NCI-H2196 (cell line): ENCODE measurements around the gene DIRAS1.
A peak's percentile ranks its signal among the peaks of the same experiment; 100 is the strongest.
"Not testable (repeated sequence)": the region's sequence is repeated elsewhere in the genome, so short reads cannot be mapped to it uniquely, and the experiment has no call there.

Experiments used
- DNase-seq: peaks from one replicate; lab custom pipeline; 2025; ENCODE audit not compliant: unreplicated experiment; lab: John Stamatoyannopoulos, UW

Gene DIRAS1

DNA sequence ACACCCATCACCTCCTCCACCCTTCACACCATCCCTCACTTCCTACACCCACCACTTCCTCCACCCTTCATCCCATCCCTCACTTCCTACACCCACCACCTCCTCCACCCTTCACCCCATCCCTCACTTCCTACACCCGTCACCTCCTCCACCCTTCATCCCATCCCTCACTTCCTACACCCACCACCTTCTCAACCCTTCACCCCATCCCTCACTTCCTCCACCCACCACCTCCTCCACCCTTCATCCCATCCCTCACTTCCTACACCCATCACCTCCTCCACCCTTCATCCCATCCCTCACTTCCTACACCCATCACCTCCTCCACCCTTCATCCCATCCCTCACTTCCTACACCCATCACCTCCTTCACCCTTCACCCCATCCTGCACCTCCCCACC is 7.1 kb downstream of the DIRAS1 start:
- not testable (repeated sequence) for DNase-seq

DNA sequence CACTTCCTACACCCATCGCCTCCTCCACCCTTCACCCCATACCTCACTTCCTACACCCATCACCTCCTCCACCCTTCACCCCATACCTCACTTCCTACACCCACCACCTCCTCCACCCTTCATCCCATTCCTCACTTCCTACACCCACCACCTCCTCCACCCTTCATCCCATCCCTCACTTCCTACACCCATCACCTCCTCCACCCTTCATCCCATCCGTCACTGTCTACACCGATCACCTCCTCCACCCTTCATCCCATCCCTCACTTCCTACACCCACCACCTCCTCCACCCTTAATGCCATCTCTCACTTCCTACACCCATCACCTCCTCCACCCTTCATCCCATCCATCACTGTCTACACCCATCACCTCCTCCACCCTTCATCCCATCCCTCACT is 8.0 kb downstream of the DIRAS1 start:
- not testable (repeated sequence) for DNase-seq

DNA sequence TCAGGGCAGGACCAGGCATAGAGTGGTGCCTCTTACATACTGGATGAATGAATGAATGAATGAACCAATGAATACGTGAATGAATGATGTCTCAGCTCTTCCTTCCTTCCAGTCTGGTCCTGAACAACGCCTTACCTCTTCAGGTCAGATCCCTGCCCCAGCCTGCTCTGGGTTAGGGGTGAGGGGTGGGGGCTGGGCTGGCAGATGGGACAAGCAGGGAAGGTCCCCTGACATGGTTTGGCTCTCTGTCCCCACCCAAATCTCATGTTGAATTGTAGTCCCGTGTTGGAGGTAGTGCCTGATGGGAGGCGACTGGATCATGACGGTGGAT is 9.3 kb downstream of the DIRAS1 start:
- DNase-seq: no peak

DNA sequence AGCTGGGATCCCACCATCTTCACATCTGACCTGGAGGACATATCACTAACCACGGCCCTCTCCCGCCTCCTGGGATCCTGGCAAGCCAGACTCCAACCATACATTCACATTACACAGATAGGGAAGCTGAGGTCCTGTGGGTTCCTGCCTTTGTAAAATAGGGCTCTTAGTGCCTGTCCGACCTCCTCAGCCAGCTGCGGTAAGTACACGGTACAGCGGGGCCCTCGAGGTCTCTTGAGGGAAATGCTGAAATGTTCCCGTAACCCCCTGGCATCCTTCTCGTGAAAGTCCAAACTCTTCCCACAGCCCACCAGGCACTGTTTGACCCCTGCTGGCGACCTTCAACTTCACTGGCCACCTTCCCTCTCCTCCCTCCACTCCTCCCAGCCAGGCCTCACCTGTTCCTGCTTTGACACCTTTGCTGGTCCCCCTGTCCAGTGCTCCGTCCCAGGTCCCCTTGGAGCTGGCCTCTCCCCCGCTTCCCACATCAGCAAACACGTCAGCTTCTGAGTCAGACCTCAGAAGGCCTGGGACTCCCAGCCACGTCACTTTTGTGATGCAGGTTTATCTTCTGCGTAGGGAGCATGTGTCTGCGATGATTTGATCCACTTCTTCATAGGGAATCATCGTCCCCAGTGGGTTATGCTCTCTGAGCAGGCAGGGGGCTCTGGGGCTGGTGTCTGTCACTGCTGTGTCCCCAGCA is 9.8 kb downstream of the DIRAS1 start:
- DNase-seq: no peak

DNA sequence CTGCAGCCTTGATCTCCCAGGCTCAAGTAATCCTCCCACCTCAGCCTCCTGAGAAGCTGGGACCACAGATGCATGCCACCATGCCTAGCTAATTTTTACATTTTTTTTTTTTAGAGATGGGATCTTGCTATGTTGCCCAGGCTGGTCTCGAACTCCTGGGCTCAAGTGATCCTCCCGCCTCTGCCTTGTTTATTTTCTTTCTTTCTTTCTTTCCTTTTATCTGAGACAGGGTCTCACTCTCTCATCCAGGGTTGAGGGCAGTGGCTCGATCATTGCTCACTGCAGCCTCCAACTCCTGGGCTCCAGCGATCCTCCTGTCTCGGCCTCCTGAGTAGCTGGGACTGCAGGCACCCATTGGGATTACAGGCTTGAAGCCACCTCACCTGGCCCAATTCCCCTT is 14.9 kb downstream of the DIRAS1 start:
- no peak for DNase-seq

DNA sequence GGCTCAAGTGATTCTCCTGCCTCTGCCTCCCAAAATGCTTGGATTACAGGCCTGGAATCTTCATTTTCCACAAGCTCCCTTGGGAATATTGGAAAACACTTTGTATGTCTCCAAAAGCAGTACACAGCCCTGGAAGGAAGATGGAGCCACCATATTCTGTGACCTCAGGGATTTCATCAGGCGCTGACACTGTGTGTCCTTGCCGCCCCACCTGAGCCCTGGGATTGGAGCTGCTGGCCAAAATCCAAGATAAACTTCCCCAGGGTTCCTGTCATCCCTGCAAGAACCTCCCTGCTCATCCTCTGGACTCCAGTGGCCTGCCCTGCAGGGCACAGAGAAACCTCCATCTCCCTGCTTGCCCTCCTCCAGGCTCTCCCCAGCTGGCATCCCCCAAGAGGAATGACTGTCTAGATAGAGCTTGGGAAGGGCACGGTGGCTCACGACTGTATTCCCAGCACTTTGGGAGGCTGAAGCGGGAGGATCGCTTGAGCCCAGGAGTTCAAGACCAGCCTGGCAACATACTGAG is 17.4 kb downstream of the DIRAS1 start:
- no peak for DNase-seq

DNA sequence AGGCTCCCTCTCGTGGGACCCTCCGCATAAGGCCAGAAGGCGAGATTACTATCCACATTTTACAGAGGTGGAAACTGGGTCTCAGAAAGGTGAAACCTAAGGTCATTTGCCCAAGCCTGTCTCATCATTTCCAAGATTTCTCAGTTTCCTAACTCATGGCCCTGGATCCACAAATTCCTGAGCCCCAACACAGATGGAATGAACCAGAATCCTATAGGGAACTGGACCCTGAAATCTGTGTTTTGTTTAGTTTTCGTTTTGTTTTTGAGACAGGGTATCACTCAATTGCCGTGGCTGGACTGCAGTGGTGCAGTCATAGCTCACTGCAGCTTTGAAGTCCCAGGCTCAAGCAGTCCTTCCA is 18.1 kb downstream of the DIRAS1 start:
- DNase-seq: no peak

DNA sequence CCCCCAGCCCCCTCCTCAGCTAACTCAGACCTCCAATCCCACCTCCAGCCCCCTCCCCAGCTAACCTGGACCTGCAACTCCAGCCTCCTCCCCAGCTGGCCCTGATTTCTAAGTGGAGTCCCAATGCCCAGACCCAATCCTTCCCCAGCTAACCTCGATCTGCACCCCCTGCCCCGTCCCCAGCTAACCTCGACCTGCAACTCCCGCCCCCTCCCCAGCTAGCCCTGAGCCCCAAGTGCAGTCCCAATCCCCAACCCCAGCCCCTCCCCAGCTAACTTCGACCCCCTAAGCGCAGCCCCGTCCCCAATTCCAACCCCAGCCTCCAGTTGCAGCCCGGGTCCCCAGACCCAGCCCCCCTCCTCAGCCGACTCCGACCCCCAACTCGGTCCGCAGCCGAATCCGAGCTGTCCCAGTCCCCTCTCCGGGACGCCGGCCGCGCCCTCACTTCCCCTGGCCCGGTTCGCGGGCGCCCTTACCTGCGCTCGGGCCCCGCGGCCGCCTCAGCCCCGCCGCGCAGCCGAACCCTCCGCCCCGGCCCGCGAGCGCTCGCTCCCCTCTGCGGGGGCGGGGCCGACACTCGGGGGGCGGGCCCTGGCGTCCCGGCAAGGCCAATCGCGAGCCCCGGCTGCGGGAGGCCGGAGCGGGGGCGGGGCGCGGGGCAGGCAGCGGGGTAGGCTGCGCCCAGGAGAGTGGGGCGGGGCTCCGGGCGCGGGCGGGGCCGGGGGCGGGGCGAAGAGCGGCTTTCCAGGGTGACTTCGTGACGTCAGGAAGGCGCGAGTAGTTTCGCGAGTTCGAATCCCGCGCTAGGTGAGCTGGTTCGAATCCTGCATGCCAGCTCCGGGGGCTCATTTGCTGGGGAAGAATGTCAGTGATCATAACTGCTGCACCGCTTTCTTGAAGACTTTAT is 18.7 kb downstream of the DIRAS1 start, which contains the start of gene GNG7:
Gene GNG7, minus strand, starts transcription at position 525 of the 907 bp plus-strand sequence. CDS start 182,006 bp downstream, outside the sequence.
- DNase-seq: peak; percentile 95

DNA sequence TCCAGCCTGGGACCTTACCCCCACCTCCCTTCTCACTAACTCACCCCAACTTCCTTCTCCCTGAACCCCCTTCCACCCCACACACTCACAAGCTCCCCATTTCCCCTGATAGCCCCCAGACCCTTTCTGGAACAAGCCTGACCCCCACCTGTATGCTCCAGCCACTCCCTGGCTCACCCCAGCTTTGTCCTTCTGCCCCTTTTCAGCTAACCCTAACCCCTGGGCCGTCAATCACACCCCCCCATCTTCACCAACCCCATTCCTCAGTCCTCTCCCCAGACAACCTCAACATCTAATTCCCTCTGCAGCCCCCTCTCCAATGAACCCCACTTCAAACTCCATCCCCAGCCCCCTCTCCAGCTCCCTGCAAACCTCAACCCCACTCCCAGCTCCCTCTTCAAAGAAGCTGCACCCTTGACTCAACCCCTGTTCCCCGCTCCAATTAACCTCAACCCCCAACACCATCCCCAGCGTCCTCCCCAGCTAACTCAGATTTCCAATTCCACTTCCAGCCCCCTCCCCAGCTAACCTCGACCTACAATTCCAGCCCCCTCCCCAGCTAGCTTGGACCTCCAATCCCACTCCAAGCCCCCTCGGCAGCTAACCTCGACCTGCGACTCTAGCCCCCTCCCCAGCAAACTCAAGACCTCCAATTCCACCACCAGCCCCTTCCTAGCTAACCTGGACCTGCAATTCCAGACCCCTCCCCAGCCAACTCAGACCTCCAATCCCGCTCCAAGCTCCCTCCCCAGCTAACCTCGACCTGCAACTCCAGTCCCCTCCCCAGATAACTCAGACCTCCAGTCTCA is 19.6 kb downstream of the DIRAS1 start:
- DNase-seq: no peak

DNA sequence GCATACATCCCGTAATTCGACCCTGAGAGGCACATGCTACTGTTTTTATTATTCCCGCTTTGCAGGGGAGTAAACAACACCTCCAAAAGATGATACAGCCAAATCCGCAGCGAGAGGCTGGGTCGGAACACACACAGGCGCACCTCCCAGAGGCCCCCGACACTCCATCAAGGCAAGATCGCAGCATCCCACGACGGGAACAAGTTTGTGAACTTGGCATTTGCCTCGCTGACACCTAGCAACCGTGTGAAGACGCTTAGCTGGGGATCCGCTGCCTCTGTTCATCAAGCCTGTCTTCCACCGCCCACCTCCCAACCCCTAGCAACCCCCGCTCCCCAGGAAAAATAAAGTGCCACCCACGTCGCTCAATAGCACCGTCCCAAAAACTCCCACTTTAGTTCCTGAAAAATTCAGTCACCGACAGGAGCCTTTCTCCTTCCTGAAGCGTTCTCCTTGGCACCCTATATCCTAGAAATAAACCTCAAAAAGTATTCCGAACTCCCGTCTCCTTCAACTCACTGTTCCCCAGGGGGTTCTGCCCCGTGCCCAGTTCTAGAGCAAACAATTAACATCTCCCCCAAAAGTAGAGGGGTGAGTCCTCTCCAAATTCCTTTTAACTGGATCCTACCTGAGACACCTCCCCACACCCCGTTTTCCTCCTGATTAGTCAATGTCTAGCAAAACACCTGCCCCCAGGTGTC is 20.4 kb downstream of the DIRAS1 start:
- DNase-seq: no peak

DNA sequence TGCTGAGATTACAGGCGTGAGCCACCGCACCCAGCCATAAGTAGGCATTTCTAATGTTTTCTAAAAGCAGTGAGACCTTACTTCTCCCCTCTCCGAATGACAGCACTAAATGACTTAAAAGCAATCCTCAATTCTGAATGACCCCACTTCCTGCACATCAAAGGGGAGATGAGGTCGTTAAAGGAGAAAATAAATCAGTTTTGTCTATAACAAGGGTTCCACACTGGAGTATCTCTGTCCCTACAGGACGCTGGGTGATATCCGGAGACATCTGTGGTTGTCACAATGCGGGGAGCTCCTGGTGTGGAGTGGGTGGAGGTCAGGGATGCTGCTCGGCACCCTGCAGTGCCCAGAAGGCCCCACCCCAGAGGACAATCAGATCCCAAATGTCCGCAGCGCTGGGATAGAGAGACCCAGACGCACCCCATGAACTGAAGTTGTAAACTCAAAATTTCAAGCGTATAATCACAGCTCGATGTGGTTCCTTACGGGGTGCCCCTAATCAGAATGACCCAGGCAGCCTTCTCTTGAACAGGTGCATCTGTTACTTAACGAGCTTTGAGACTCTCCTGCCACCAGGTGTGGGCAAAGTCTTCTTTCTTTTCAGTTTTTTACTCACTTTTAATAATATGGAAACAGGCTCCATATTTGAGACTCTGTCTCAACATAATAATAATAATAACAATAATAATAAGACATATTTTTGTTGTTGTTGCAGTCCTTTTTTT is 21.6 kb downstream of the DIRAS1 start:
- DNase-seq: no peak

DNA sequence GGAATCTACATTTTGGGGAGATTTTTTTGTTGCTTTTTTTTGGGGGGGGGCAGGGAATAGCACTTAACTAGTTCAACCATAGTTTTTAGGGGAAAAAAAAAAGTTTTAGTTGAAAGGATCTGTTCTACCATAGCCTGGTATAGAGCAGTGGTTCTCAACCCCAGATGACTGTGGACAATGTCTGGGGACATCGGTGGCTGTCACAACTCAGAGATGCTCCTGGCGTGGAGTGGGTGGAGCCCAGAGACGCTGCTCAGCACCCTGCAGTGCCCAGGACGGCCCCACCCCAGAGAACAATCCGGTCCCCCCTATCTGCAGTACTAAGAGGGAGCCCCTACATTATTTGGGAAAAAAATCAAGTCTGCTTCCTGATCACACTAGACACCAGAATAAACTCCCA is 27.0 kb downstream of the DIRAS1 start:
- DNase-seq: no peak

DNA sequence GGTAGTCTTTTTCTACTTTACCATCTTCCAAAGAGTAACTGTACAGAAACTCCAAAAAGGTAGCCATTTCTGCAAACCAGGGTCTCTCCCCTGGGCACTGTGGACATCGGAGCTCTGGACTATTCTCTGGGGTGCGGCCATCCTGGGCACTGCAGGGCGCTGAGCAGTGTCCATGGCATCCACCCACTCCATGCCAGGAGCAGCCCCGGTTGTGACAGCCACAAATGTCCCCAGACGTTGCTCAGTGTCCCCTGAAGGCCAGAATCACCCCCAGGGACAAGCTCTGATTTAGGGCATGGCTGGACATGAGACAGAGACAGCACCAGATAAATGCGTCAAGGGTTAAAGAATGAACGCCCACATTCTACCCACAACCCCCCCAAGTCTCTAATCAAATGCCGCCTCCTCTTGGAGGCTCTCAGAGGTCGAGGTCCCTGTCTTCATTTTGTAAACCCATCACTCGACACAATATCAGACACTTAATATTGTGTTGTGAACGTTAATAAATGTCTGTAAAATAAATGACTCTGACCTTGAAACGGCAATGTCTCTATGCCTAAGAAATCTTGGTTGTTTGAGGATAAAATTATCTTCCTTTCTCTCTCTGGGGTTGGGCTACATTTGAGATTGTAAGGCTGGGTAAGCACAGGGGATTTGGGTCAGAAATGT is 27.5 kb downstream of the DIRAS1 start:
- no peak for DNase-seq

DNA sequence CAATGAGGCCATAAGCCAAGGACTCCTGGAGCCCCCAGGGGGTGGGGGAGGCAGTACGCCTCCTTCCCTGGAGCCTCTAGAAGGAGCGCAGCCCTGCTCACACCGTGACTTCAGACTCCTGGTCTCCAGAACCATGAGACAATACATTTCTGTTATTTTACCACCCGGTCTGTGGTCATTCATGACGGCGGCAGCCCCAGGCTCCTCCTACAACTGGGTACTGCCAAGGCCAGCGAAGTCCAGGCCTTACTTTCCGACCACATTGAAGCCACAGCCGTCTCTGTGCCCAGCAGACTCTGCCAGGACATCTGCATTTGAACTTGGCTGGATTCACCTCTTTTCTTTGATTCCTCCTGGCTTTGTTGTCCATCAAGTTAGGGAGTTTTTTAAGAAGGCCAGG is 29.2 kb downstream of the DIRAS1 start:
- DNase-seq: no peak

DNA sequence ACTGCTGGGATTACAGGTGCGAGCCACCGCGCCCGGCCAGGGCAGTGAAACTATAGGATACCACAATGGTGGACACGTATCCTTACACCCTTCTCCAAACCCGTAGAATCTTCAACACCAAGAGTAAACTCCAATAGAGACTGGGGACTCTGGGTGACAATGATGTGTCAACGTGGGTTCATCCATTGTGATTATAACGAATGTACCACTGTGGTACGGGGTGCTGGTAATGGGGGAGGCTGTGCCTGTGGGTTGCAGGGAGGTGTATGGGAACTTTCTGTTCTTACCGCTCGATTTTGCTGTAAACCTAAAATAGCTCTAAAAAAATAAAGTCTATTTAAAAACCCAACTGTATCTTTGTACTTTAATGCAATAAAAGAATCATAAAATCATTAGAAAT is 30.3 kb downstream of the DIRAS1 start:
- no peak for DNase-seq

DNA sequence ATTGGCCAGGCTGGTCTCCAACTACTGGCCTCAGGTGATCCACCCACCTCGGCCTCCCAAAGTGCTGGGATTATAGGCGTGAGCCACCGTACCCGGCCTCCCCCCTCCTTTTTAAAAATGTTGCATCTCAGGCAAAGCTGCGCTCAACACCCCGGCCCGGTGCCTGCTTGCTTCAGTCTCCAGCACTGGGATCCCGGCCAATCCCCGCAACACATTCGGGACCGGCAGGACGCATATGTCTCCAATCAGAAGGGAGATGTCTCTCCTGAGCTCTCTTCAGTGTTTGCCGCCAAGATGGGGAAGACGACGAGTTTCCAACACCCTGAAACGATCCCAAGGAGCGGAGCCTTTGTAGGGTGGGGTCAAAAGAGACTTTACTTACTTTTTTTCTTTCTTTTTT is 34.8 kb downstream of the DIRAS1 start:
- DNase-seq: no peak

DNA sequence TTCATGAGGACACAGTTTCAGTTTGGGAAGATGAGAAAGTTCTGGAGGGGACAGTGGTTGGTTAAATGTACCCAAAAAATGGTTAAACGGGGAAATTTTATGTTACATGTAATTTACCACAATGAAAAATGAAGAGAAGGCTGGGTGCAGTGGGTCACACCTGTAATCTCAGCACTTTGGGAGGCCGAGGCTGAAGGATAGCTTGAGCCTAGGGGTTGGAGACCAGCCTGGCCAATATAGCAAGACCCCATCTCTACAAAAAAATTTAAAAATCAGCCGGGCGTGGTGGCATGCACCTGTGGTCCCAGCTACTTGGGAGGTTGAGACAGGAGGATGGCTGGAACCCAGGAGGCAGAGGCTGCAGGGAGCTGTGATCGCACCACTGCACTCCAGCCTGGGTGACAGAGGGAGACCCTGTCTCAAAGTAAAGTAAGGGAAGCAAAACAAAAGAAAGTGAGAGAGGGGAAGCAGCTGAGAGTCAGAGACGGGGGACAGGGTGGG is 35.9 kb downstream of the DIRAS1 start:
- DNase-seq: no peak

DNA sequence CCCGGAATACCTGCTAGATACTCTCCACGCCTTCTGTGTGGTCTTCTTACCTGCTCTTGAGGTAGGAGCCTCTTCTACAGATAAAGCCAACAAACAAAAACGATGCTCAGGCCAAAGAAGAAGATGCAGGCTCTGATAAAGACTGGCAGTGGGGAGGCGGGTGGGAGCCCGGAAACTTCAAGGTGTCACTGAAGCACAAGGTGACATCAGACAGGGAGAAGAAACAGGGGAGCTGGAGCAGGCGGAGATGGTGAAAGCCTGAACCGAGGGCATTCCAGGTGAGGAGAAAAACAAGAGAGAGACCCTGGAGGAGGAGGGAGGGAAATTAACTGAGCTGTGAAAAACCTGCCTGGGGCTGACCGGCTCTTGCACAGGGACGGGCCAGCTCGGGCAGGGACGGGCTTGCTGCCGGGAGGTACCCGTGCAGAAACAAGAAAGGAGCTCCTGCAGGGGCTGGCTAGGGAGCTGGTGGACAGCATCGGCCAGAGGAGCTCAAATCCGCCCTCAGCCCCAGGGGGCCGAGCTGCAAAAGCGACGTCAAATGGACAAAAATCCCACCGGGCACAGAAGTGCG is 37.7 kb downstream of the DIRAS1 start:
- no peak for DNase-seq

DNA sequence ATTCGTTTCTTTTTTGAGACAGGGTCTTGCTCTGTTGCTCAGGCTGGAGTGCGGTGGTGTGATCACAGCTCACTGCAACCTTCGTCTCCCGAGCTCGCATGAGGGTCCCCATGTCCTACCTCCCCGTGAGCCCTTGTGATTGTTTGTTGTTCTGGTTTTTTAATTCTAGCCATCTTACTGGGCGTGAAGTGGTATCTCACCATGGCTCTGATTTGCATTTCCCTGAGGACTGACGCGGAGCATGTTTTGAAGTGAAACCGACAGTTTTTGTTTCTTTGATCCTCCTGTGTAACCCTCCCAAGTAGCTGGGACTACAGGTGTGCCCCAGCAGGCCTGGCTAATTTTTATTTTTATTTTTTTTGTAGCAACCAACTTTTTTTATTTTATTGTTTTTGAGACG is 40.4 kb downstream of the DIRAS1 start:
- no peak for DNase-seq
